ENCODE data around the gene COPZ2.
A peak's percentile ranks its signal among the peaks of the same experiment; 100 is the strongest.
"Not testable (repeated sequence)": the region's sequence is repeated elsewhere in the genome, so short reads cannot be mapped to it uniquely, and the experiment has no call there.

COPZ2 gene

GRCh38 chr17:48006936-48007709 lies 30.5 kb downstream of the COPZ2 start:
- DNase-seq (ENCODE audit: low spot score), result no peak

GRCh38 chr17:48004983-48005382 lies 32.6 kb downstream of the COPZ2 start:
- DNase-seq (ENCODE audit: low spot score), result peak; percentile 18

DNA sequence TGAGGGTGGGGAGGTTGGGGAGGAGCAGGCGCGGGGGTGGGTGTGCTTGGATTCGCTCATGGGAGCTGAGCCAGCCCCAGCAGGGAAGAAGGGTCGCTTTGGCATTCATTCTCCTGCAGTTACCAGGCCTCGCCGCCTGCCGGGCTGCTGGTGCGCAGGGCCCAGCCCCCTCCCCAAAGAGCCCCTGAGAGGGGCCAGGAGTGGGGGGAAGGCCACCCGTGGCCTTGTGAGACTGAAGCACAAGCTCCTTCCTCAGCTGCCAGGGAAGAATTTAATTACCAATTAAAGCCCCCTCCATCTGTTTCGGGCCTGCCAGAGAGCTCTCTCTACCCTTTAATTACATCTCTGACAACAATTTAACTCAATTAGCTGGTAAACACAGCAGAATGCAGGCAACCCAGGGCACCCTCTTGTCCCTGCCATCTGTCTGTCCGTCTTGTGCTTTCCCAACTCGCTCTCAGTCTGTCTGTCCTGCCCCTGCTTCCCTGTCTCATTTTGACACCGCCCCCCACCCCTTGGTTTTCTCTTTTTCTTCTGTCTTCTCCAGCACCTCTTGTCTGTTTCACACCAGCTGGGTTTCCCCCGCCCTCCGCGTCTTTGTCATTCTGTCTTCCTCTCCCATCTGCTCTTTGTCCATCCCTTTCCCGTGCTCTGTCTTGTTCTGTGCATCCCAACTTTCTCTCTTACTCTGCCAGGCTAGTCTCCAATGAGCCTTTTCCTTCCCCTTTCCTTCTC lies 34.0 kb downstream of the COPZ2 start:
- DNase-seq (ENCODE audit: low spot score), result no peak

DNA sequence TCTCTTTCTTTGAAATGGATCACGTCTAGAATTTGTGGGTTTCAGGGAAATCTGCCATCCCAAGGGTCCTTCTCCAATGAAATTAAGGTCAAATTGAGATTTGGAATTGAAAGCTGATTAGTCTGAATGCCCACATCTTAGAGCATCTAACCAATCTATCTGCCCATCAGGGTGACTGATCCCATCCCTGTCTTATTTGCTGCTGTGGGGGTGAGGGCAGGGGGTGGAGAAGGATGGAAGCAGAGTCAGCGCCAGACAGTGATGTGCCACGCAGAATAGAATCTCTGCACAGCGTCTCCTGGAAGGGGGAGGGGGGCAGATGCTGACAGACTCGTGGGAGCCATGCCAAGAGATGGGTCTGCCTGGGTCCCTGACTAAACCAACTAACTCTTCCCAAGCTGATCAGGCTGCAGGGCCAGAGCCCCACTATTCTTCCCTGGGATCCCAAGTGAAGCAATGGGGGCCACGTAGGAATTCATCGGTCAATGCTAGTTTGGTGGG lies 34.6 kb downstream of the COPZ2 start:
- no peak for DNase-seq (ENCODE audit: low spot score)

- DNase-seq (ENCODE audit: low spot score), result peak; percentile 95
Measured at GRCh38 chr17:48002266-48002915, 35.2 kb downstream of the COPZ2 start.

DNA sequence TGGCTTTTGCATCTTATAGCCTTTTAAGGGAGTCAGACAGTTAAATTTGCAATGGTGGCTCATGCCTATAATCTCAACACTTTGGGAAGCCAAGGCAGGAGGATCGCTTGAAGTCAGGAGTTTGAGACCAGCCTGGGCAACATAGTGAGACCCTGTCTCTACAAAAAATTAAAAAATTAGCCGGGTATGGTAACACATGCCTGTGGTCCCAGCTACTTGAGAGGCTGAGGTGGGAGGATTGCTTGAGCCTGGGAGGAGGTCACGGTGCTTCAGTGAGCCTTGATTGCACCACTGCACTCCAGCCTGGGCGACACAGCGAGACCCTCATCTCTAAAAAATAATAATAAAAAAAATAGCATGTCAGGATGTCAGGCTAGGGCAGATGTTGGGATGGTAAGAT lies 35.9 kb downstream of the COPZ2 start:
- not testable (repeated sequence) for DNase-seq (ENCODE audit: low spot score)

GRCh38 chr17:48001197-48001596 lies 36.4 kb downstream of the COPZ2 start:
- no peak for DNase-seq (ENCODE audit: low spot score)

GRCh38 chr17:47999582-47999981 lies 38.0 kb downstream of the COPZ2 start:
- DNase-seq (ENCODE audit: low spot score), result peak; percentile 64

DNA sequence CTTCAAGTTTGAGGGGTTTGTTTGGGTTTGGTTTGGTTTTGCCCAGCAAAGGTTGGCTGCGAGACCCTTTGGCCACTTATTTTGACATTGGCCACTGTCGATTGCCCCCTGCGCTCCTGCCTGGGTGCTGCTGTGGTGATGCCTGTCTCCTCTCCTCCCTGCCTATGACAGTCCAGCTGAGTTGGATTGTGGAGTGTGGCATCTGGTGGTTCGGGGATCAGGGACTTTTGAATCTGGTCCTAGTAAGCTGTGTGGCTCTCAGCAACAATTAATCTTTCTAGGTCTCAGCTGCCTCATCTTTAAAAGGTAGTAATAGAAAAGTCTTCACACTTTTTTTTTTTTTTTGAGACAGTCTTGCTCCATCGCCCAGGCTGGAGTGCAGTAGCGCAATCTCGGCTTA lies 39.6 kb downstream of the COPZ2 start:
- DNase-seq (ENCODE audit: low spot score), result no peak

DNA sequence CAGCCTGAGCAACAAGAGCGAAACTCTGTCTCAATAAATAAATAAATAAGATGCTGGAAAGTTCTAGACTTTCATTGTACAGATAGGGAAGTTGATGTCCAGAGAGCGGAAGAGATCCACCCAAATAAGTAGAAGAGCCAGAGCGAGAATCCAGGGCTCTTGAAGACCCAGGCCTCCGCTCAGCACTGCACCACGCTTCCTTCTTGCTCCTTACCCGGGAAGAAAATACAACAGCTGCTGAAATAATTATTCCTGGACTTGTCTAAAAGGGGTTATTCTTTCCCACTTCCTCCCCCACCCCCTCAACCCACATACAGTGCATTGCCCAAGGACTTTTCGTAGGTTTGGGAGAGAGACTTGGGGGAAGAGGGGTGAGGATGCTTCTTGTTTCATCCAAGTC lies 40.0 kb downstream of the COPZ2 start:
- DNase-seq (ENCODE audit: low spot score), result no peak

DNA sequence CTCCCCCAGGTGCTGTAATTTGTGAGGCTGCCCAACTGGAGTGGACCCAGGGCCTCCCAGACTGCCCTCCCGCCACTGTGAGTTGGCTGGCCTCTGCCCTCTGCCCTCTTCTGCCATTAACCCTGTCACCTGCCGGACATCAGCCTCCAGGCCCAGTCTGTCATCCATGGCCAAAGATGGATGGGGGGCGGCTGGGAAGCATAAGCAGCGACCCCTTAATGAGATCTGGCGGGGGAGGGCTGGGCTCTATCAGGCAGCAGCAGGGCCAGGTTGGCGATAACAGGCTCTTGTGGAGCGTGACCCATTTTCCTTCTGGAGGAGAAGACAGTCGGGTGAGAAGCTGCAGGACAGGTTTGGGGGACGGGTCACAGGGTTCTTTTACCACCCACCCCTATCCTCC lies 41.4 kb downstream of the COPZ2 start:
- DNase-seq (ENCODE audit: low spot score), result no peak

DNA sequence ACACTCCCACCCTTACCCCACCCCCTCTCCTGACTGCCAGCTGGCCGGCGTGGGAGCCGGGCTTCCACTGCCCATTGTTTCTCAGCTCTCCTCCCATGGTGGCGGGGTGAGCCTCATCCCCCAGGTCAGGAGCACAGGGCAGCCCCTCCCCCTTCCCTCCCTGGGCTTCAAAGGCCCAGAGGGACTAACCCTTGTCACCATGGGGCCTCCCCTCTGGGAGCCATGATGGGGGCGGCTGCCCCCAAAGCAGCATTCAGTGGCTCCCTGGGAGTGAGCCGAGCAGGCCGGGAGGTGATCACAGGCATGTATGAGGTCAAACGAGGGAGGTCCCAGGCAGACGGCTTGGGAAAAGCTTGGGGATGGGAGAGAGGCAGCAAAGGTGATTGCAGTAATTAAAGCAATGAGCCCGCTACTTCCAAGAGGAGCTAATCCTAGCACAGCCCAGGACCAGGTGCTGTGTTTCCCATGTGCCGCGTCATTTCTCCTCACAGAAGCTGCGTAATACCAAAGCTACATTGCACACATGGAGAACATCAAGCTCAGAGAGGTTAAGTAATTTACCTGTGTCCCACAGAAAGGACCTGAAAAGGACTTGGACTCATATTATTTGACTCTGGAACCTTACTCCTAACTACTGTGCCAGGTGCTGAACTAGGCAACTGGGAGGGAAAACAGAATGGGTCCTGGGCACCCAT lies 42.2 kb downstream of the COPZ2 start:
- DNase-seq (ENCODE audit: low spot score), result no peak

DNA sequence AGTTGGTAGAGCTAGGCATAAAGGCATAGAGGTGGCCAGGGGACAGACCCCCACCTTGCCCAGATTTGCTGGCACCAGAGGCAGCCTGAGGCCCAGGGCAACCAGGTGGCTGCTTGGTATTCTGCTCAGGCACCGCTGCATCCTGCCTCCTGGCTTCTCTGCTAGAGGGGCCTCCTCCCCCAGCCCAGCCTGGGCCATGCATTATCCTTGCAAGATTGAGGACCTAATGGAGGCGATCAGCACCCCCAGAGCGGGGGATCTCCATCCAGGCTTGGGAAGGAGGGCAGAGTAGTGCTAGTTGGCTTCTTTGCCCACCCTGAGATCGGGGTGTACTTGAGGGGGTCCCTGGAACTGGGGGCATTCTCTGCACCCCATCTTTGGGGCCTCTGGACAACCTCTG lies 42.9 kb downstream of the COPZ2 start:
- no peak for DNase-seq (ENCODE audit: low spot score)

DNA sequence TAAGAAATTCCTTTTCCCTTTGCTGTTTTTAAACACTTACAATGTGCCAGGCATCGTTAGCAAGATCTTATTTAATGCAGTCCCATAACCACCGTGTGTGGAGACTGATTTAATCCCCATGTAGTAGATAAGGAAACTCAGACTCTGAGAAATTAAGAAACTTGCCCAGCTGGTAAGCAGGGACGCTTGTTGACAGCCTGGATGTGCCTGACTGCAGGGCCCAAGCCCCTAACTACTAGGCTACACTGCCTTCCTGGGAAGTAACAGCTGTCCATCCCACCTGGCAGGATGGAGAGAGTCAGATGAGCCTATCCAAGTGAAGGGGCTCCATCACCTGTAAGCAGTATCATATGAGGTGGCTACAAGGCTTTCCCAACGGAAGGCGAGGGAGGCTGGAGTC lies 43.6 kb downstream of the COPZ2 start:
- no peak for DNase-seq (ENCODE audit: low spot score)

GRCh38 chr17:47993031-47993564 lies 44.5 kb downstream of the COPZ2 start:
- no peak for DNase-seq (ENCODE audit: low spot score)

DNA sequence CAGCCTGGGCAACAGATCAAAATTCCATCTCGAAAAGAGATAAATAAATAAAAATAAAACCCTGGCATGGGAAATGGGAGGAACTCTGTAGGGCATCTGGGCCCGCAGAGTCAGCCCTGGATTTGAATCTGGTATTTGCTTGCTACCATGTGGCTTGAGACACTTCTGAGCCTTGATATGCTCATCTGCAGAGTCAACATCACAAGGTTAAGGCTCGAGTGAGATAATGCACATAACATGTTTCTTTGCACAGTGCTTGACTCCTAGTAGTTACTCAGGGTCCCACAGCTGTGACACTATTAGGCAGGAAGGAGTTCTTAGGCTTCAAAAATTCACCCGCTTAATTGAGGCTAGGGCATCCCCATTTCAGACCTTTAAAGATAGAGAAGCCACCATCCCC lies 45.4 kb downstream of the COPZ2 start:
- no peak for DNase-seq (ENCODE audit: low spot score)

GRCh38 chr17:47990962-47991731 lies 46.5 kb downstream of the COPZ2 start:
- DNase-seq (ENCODE audit: low spot score), result no peak

- no peak for DNase-seq (ENCODE audit: low spot score)
Measured at GRCh38 chr17:47989700-47990099, 47.9 kb downstream of the COPZ2 start.

DNA sequence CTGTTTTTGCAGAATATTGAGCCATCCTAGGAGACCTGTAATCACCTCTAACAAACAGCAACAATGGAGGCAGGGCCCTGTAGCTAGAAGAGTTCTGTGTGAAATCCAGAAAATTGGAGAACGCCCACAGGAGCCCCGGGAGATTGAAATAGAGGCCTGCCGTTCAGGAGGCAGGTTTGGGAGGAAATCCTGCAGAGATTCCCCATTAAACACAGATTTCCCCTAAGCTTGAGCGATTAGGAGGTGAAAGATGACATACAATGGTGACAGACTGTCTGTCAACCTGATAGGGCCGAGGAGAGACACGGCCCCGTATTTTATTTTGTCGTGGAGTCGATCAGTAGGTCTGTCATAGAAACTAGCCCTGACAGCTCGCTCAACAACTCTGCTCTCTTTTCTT lies 48.4 kb downstream of the COPZ2 start:
- no peak for DNase-seq (ENCODE audit: low spot score)

GRCh38 chr17:47988445-47988844 lies 49.2 kb downstream of the COPZ2 start:
- DNase-seq (ENCODE audit: low spot score), result not testable (repeated sequence)

DNA sequence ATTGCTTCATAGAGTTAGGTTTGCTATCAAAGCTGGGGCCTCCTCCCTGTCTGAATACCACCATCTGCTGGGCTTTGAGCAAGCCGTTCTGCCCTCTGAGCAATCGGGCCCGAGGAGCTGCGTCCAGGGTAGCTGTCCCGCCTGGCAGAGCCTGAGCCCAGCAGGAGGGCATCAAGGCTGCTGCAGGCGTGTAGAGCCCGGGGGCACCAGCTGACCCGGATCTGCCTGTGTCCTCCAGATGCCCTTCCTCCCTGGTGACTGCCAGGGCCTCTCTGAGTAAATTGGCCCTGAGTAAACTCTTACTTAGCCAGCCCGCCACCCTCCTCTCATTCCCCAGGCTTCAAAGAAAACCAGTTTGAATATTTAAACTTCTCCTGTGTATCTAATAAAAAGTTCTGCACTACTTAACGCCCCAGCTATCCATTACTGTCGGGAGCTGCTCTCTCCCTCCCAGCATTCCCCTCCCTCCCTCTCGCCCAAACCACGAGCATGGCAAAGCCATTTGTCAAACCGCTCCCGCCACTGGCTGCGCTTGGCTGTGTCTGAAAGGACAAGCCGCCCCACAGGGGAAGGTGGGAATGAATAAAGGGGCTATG lies 50.3 kb downstream of the COPZ2 start:
- DNase-seq (ENCODE audit: low spot score), result peak; percentile 15

All from kidney tubule cell (primary cell).